Transverse colon (tissue), 4 donors: ENCODE data around the gene CFAP107.

ENCODE experiments used
- CTCF ChIP-seq, 5 experiments: fragments of 200-600 bp in 3 of 5; fragments of 450-650 bp in 2 of 5; sonication (generic) in 3 of 5; IDR thresholded peaks; 1 replicate in 2 of 5; 2 replicates in 3 of 5; pipeline ENCODE4 v1.5.1; 2016 to 2017; ENCODE audit warnings: antibody characterized with exemption in 5 of 5, inconsistent platforms in 3 of 5, mild to moderate bottlenecking in 2 of 5, moderate library complexity in 1 of 5
- POLR2A ChIP-seq: fragments of 450-650 bp; IDR thresholded peaks from one replicate; pipeline ENCODE4 v1.6.1; 2016; ENCODE audit warnings: antibody characterized with exemption, mild to moderate bottlenecking, moderate library complexity
- POLR2AphosphoS5 ChIP-seq, 3 donors: sonication (generic); formaldehyde crosslinking; IDR thresholded peaks; one replicate each; pipeline ENCODE4 v1.6.1; 2016; ENCODE audit warnings: antibody characterized with exemption in 3 of 3

- TF ChIP-seq CTCF (IDR thresholded peaks at IDR 0.05), result no peak
- TF ChIP-seq POLR2A, result no peak
- no peak for TF ChIP-seq POLR2AphosphoS5 (IDR thresholded peaks at IDR 0.05)
Observed at GRCh38 chr1:12730156-12730555, 15.8 kb upstream of the CFAP107 start.
